Measurements from ENCODE around the gene ETS1. TPM values are rescaled to one million over a fixed set of nuclear protein-coding genes. Genes with fewer than 3 reads are reported as not detected.

The ETS1 gene
- total RNA-seq, 2 donors from 2014 or later = 19.3 to 37.6 TPM

GRCh38 chr11:128411150-128411549 is 176.2 kb downstream of the ETS1 start:
- Histone ChIP-seq H3K9me3 (no peaks in the 10 kb centered on the region), H3K36me3 (no peaks in the 10 kb centered on the region), H3K4me3 (no peak overlapping the region), H3K27ac (no peak overlapping the region), H3K4me1 (no peaks in the 10 kb centered on the region), H3K9ac (ENCODE audit: low read depth in 2 of 2, low read length in 2 of 2) (no peak overlapping the region), H3K27me3 (no peaks in the 10 kb centered on the region)
- no peak for TF ChIP-seq CTCF (IDR thresholded peaks at IDR 0.05)
- intact Hi-C loops (cut with DNase I) = no loop called here
- no peak for DNase-seq

GRCh38 chr11:128409476-128409875 is 177.9 kb downstream of the ETS1 start:
- TF ChIP-seq CTCF (IDR thresholded peaks at IDR 0.05) = no peak
- intact Hi-C loops (cut with DNase I) = no loop called here
- Histone ChIP-seq H3K4me1 (no peaks in the 10 kb centered on the region), H3K27ac (no peak overlapping the region), H3K9ac (ENCODE audit: low read depth in 2 of 2, low read length in 2 of 2) (no peak overlapping the region), H3K9me3 (no peaks in the 10 kb centered on the region), H3K36me3 (no peaks in the 10 kb centered on the region), H3K27me3 (no peaks in the 10 kb centered on the region), H3K4me3 (no peak overlapping the region)
- no peak for DNase-seq

Small RNAs within 50 kb of the gene (microRNA-seq; reads per million reads assigned to microRNA genes)
- gene MIR6090 = not detected

Other genes starting within 250 kb of the ETS1 start
- gene FLI1, start 106.5 kb upstream of the ETS1 start, total RNA-seq = 1 to 10 TPM; 5.3 to 6.6 TPM

Measured in colonic mucosa (tissue), 4 donors.